ENCODE data around the gene RBM44.

DNA sequence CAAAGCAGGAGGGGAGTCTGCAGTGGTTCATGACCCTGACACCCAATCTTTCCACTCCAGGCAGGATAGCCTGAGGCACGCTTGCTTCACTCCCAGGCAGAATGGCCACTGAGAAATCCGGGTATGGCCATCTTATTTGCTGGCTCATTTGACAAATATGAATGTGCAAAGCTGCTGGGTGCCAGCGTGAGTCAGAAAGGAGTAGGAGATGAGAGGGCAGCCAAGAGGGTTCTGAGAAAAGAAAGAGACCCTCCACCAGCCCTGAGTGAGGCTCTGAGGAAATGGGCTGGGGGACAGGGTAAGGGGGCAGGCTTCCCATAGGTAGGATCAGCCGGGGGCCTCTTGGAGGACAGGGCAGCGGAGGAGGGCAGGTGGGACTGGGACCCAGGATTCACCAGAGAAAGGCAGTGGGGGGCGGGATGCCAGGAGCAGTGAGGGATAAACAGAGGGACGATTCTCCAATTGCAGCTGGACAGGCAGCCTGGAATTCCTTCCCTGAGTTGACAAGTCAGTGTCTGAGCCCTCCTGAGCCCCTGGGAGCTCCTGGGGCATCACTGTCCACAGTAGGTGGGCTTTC is 76.1 kb downstream of the RBM44 start:
- TF ChIP-seq EZH2 (IDR thresholded peaks at IDR 0.05; ENCODE audit: low read length, unreplicated experiment) = no peak
- TF ChIP-seq, protein P1, sequence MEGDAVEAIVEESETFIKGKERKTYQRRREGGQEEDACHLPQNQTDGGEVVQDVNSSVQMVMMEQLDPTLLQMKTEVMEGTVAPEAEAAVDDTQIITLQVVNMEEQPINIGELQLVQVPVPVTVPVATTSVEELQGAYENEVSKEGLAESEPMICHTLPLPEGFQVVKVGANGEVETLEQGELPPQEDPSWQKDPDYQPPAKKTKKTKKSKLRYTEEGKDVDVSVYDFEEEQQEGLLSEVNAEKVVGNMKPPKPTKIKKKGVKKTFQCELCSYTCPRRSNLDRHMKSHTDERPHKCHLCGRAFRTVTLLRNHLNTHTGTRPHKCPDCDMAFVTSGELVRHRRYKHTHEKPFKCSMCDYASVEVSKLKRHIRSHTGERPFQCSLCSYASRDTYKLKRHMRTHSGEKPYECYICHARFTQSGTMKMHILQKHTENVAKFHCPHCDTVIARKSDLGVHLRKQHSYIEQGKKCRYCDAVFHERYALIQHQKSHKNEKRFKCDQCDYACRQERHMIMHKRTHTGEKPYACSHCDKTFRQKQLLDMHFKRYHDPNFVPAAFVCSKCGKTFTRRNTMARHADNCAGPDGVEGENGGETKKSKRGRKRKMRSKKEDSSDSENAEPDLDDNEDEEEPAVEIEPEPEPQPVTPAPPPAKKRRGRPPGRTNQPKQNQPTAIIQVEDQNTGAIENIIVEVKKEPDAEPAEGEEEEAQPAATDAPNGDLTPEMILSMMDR (conservative IDR thresholded peaks at IDR 0.05; ENCODE audit: low read depth, low read length) = no peak
